Activated CD8-positive, alpha-beta memory T cell treated with anti-CD3 and anti-CD28 coated beads for 4 hours (primary cell): ENCODE measurements around the gene DENND6A.

Source experiments
- DNase-seq, 2 donors: peaks; one replicate each; pipeline ENCODE4 v3.0.0-alpha.2; 2020; ENCODE audit warnings: low read depth in 2 of 2

The DENND6A gene

DNA sequence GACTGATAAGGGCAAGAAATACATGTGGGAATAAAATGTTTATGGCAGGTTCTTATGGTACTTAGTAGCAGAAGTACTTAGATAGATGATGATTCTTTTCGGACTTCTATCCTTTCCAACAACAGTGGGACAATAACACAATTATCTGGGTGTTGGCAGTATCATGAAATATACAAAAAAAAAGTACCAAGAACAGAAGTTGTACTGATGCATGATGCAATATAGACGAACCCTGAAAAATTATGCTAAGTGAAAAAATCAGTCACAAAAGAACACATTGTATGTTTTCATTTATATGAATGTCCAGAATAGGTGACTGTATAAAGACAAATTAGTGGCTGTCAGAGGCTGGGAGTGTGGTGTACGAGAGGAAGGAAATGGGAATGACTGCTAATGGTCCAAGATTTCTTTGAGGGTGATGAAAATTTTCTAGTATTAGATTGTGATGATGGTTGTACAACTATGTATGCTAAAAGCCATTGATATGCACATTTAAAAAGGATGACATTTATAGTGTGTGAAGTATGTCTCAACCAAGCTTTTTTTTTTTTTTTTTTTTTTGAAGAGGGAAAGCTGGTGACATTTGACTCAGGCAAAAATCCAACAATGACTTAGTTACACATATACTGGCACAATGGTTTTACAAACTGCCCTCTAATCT is 116.8 kb downstream of the DENND6A start:
- no peak for DNase-seq
